Measurements from ENCODE around the gene SMKR1.

DNA sequence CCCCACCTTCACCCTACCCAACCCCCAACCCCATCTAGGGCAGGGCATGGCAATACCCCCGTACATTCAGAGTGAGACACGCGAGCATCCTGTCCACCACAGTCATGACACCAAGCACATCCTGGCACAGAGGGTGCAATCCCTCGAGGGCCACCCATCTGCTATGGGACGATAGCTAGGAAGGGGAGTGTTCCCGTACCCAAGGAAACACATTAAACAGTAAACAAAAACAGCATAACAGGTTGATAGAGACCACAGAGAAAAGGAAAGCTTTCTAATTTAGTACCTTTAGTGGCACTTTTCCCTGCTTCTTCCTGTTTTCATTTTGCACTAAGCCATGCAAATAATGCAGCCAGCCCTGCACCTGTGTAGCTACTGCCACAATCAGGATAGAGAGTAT, 2.3 kb upstream of the SMKR1 start:
- TF ChIP-seq ZNF609 (CRISPR knock-in tag; IDR thresholded peaks at IDR 0.05; ENCODE audit: borderline replicate concordance) = no peak
- TF ChIP-seq POLR2A (conservative IDR thresholded peaks at IDR 0.05) = no peak
- no peak for TF ChIP-seq FOXM1 (IDR thresholded peaks at IDR 0.05; ENCODE audit: low read depth)
- no peak for TF ChIP-seq FOXM1 (CRISPR knock-in tag; IDR thresholded peaks at IDR 0.05; ENCODE audit: low read depth)
- no peak for TF ChIP-seq NCOA2 (IDR thresholded peaks at IDR 0.05; ENCODE audit: partially characterized antibody in 2 of 2)
